ENCODE data around the gene A2M. TPM values are rescaled to one million over a fixed set of nuclear protein-coding genes. Genes with fewer than 3 reads are reported as not detected.

The A2M gene
- total RNA-seq, 1 donor from 2014 or later = 1,832 TPM

DNA sequence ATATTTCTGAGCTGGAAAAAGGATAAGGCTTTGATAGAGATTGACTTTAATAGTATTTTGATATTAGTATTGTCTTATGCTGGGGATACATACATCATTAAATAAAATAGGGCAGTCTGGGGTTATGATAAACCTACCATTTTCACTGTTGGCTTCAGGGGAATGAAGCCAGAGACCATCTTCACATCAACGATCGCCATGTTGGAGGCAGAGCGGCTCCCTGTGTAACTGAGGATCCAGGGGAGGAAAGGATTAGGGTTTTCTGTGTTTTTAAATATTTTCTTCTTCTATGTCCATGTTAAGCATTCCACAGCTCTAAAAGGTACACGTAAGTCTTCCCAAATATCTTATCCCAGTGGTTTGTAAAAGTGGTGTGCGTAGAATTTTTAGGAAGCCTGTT, 45.4 kb downstream of the A2M start:
- intact Hi-C loops (cut with DNase I) = no loop called here
- Histone ChIP-seq H3K27ac (no peak overlapping the region), H3K36me3 (peaks cover 82% of the 10 kb centered on the region), H3K4me3 (no peak overlapping the region), H3K9me3 (no peaks in the 10 kb centered on the region), H3K4me1 (peaks cover 5% of the 10 kb centered on the region), H3K27me3 (ENCODE audit: low read depth) (no peaks in the 10 kb centered on the region)
- no peak for DNase-seq
- no peak for ATAC-seq
- TF ChIP-seq CTCF (IDR thresholded peaks at IDR 0.05) = no peak

DNA sequence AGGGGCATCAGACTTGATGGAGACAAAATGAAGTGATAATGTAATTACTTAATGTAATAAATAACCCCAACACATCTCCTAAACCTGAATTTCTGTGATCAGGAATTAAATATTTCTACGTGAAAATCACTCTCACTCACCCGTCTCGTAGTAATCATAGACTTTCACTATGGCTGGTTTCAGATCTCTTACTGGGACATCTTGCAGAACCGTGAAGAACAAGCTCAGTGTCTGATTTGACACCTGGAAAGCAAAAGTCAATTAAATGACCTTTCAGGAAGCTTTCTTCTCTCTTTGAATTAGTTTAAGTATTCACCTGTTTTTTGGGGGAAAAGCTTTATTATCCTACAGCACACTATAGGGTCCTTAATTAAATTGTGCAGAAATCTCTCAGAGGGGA, 47.1 kb downstream of the A2M start:
- Histone ChIP-seq H3K9me3 (no peaks in the 10 kb centered on the region), H3K27me3 (ENCODE audit: low read depth) (no peaks in the 10 kb centered on the region), H3K27ac (no peak overlapping the region), H3K4me3 (no peak overlapping the region), H3K4me1 (peaks cover 12% of the 10 kb centered on the region), H3K36me3 (peaks cover 65% of the 10 kb centered on the region)
- intact Hi-C loops (cut with DNase I) = no loop called here
- no peak for ATAC-seq
- DNase-seq = no peak
- TF ChIP-seq CTCF (IDR thresholded peaks at IDR 0.05) = no peak

GRCh38 chr12:9068086-9068485, 47.6 kb downstream of the A2M start:
- Histone ChIP-seq H3K27me3 (ENCODE audit: low read depth) (no peaks in the 10 kb centered on the region), H3K27ac (no peak overlapping the region), H3K4me1 (peaks cover 16% of the 10 kb centered on the region), H3K4me3 (no peak overlapping the region), H3K9me3 (no peaks in the 10 kb centered on the region), H3K36me3 (peaks cover 60% of the 10 kb centered on the region)
- intact Hi-C loops (cut with DNase I) = no loop called here
- TF ChIP-seq CTCF (IDR thresholded peaks at IDR 0.05) = no peak
- no peak for ATAC-seq
- no peak for DNase-seq

- Histone ChIP-seq H3K9me3 (no peaks in the 10 kb centered on the region), H3K4me3 (no peak overlapping the region), H3K4me1 (peaks cover 16% of the 10 kb centered on the region), H3K27ac (no peak overlapping the region), H3K36me3 (peaks cover 48% of the 10 kb centered on the region), H3K27me3 (ENCODE audit: low read depth) (no peaks in the 10 kb centered on the region)
- no peak for DNase-seq
- no peak for TF ChIP-seq CTCF (IDR thresholded peaks at IDR 0.05)
- intact Hi-C loops (cut with DNase I) = no loop called here
- no peak for ATAC-seq
These were observed 48.8 kb downstream of the A2M start for GRCh38 chr12:9066755-9067423.

DNA sequence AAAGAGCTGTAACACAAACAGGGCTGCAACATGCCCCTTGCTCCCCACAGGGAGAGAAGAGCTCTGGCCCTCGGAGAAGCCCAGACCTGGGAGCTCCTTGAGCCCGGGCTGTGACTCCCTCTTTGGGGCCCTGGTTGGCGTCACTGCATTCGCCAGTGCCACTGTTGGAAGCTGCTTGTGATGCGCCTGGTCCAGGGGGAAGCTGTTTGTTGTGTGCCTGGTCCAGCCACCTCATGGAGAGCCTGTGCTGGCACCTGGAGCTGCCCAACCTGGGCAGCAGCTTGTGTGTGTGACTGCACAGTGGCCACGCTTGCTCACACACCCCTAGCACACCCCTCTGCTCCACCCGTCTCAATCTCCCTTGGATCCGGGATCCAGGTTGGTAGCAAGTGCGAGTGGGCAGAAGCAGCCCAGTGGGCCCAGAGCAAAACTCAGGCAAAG, 49.5 kb downstream of the A2M start:
- H3K4me3 ChIP-seq = no peak overlapping the region
- H3K4me1 ChIP-seq = peaks cover 16% of the 10 kb centered on the region
- DNase-seq (no peak), ATAC-seq (no peak)
- peaks cover 41% of the 10 kb centered on the region for H3K36me3 ChIP-seq
- intact Hi-C loops (cut with DNase I) = no loop called here
- no peaks in the 10 kb centered on the region for H3K9me3 ChIP-seq
- no peaks in the 10 kb centered on the region for H3K27me3 ChIP-seq (ENCODE audit: low read depth)
- H3K27ac ChIP-seq = no peak overlapping the region
- no peak for TF ChIP-seq CTCF (IDR thresholded peaks at IDR 0.05)

GRCh38 chr12:9065607-9065856, 50.2 kb downstream of the A2M start:
- H3K36me3 ChIP-seq = peaks cover 34% of the 10 kb centered on the region
- ATAC-seq (no peak), DNase-seq (no peak)
- H3K27ac ChIP-seq = peak overlapping the region; percentile 99
- peak overlapping the region; percentile 84 for H3K4me3 ChIP-seq
- no peaks in the 10 kb centered on the region for H3K27me3 ChIP-seq (ENCODE audit: low read depth)
- intact Hi-C loops (cut with DNase I) = no loop called here
- no peaks in the 10 kb centered on the region for H3K9me3 ChIP-seq
- TF ChIP-seq CTCF (IDR thresholded peaks at IDR 0.05) = no peak
- H3K4me1 ChIP-seq = peaks cover 16% of the 10 kb centered on the region

All from lower lobe of right lung (tissue), 2 donors.